HepG2 (cell line): ENCODE measurements around the gene NHSL1. TPM values are rescaled to one million over a fixed set of nuclear protein-coding genes. Genes with fewer than 3 reads are reported as not detected.
A peak's percentile ranks its signal among the peaks of the same experiment; 100 is the strongest.

ENCODE experiments used
- CENPT ChIP-seq: sonication (generic); formaldehyde crosslinking; IDR thresholded peaks from 2 replicates; pipeline ENCODE4 v1.8.0; 2022; ENCODE audit warnings: low read depth, mild to moderate bottlenecking, moderate library complexity, missing genetic modification reagents
- CENPX ChIP-seq: sonication (generic); formaldehyde crosslinking; IDR thresholded peaks from 2 replicates; pipeline ENCODE4 v1.9.0; 2021; ENCODE audit warnings: mild to moderate bottlenecking, missing genetic modification reagents, moderate library complexity
- DR1 ChIP-seq: sonication (generic); formaldehyde crosslinking; IDR thresholded peaks from 2 replicates; pipeline ENCODE4 v1.8.0; 2021; ENCODE audit warnings: mild to moderate bottlenecking, missing genetic modification reagents, inconsistent platforms
- HBP1 ChIP-seq: IDR thresholded peaks from 2 replicates; pipeline ENCODE4 v1.6.1; 2016; ENCODE audit warnings: low read depth, control low read depth
- HCFC1 ChIP-seq: fragments of 150-350 bp; IDR thresholded peaks from 2 replicates; pipeline ENCODE4 v1.6.1; 2014; ENCODE audit warnings: low read depth, low read length
- IRX3 ChIP-seq: sonication (generic); formaldehyde crosslinking; IDR thresholded peaks from 2 replicates; pipeline ENCODE4 v1.8.1; 2023; ENCODE audit warnings: mild to moderate bottlenecking, low read depth, missing genetic modification reagents, borderline replicate concordance
- JUNB ChIP-seq: sonication (generic); formaldehyde crosslinking; IDR thresholded peaks from 2 replicates; pipeline ENCODE4 v1.8.0; 2022; ENCODE audit warnings: missing genetic modification reagents, mild to moderate bottlenecking, borderline replicate concordance
- KDM5A ChIP-seq: fragments of 200-600 bp; sonication (generic); IDR thresholded peaks from 2 replicates; pipeline ENCODE4 v1.7.0; 2018; ENCODE audit warnings: antibody characterized with exemption, mild to moderate bottlenecking, low read length, borderline replicate concordance
- MIER3 ChIP-seq: IDR thresholded peaks from 2 replicates; pipeline ENCODE4 v1.6.1; 2016; ENCODE audit warnings: missing compliant biosample characterization, borderline replicate concordance
- MXD1 ChIP-seq: sonication (generic); formaldehyde crosslinking; IDR thresholded peaks from 2 replicates; pipeline ENCODE4 v1.4.0; 2020; ENCODE audit warnings: mild to moderate bottlenecking, missing genetic modification reagents
- MXD4 ChIP-seq: IDR thresholded peaks from 2 replicates; pipeline ENCODE4 v1.6.1; 2016; ENCODE audit warnings: mild to moderate bottlenecking, missing biosample characterization, missing genetic modification reagents
- MYC ChIP-seq: sonication (generic); formaldehyde crosslinking; IDR thresholded peaks from 2 replicates; pipeline ENCODE4 v1.9.0; 2021; ENCODE audit warnings: missing genetic modification reagents, borderline replicate concordance
- NR1H2 ChIP-seq: sonication (generic); formaldehyde crosslinking; IDR thresholded peaks from 2 replicates; pipeline ENCODE4 v1.8.1; 2022; ENCODE audit warnings: low read depth, missing genetic modification reagents, borderline replicate concordance
- RFXANK ChIP-seq: IDR thresholded peaks from 2 replicates; pipeline ENCODE4 v1.6.1; 2016
- THAP9 ChIP-seq: sonication (generic); formaldehyde crosslinking; IDR thresholded peaks from 2 replicates; pipeline ENCODE4; 2020; ENCODE audit warnings: missing genetic modification reagents, mild to moderate bottlenecking, borderline replicate concordance
- ZFP41 ChIP-seq: sonication (generic); formaldehyde crosslinking; IDR thresholded peaks from 2 replicates; pipeline ENCODE4 v1.4.0; 2020; ENCODE audit warnings: mild to moderate bottlenecking, missing genetic modification reagents, borderline replicate concordance
- ZGPAT ChIP-seq: IDR thresholded peaks from 2 replicates; pipeline ENCODE4 v1.6.1; 2016; ENCODE audit warnings: mild to moderate bottlenecking
- ZNF256 ChIP-seq: sonication (generic); formaldehyde crosslinking; conservative IDR thresholded peaks from 2 replicates; pipeline ENCODE4 v1.4.0; 2020; ENCODE audit warnings: missing genetic modification reagents
- ZNF570 ChIP-seq: sonication (generic); formaldehyde crosslinking; IDR thresholded peaks from 2 replicates; pipeline ENCODE4 v1.4.0; 2020; ENCODE audit warnings: mild to moderate bottlenecking, missing genetic modification reagents, borderline replicate concordance
- ZNF770 ChIP-seq: sonication (generic); formaldehyde crosslinking; IDR thresholded peaks from 2 replicates; pipeline ENCODE4 v1.5.0; 2020; ENCODE audit warnings: mild to moderate bottlenecking, missing genetic modification reagents
- ZNF891 ChIP-seq: sonication (generic); formaldehyde crosslinking; IDR thresholded peaks from 2 replicates; pipeline ENCODE4 v1.5.0; 2020; ENCODE audit warnings: mild to moderate bottlenecking, missing genetic modification reagents
- polyA plus RNA-seq, 8 experiments: library from polyadenylated mRNA; depleted of rRNA in 3 of 8; stranded (reverse) in 7 of 8; unstranded in 1 of 8; fragments of >200 nt; fragmentation: Illumina TruSeq in 4 of 8; extraction: Trizol in 4 of 8; gene quantifications; 2 replicates each; pipeline versions ENCODE4 v1.2.1 to v1.2.3, GENCODE V29; 2011 to 2016; ENCODE audit warnings: low read depth in 4 of 8, missing spikeins in 1 of 8, mixed read lengths in 1 of 8; ENCODE audit not compliant: insufficient read depth in 1 of 8
- total RNA-seq, 5 experiments: library from RNA; depleted of rRNA; stranded (reverse); fragments of >200 nt; fragmentation: Illumina TruSeq; extraction: Trizol; gene quantifications; 2 replicates each; pipeline ENCODE4 v1.2.3, GENCODE V29; 2016; ENCODE audit warnings: low read depth in 1 of 5

The NHSL1 gene
- total and polyA plus RNA-seq, 2 of the 13 experiments (the other 11 are each of a cell fraction or from before 2014, with no cell fraction given), result 24.9 to 53.6 TPM

- no peak for TF ChIP-seq CENPT
- peak; percentile 73; the same call in 1 of the 2 replicates for TF ChIP-seq RFXANK (CRISPR knock-in tag)
- TF ChIP-seq DR1 (CRISPR knock-in tag), result no peak
- peak; percentile 73; the same call in 1 of the 2 replicates for TF ChIP-seq THAP9 (CRISPR knock-in tag)
- TF ChIP-seq MYC, result no peak
- no peak for TF ChIP-seq ZNF570
- TF ChIP-seq ZFP41, result no peak
- TF ChIP-seq HCFC1, result no peak
- no peak for TF ChIP-seq JUNB
- TF ChIP-seq ZNF891 (CRISPR knock-in tag), result no peak
- peak; percentile 22; the same call in 1 of the 2 replicates for TF ChIP-seq MXD4 (CRISPR knock-in tag)
- TF ChIP-seq MIER3 (CRISPR knock-in tag), result peak; percentile 84
- no peak for TF ChIP-seq IRX3 (CRISPR knock-in tag)
- peak; percentile 82; the same call in 1 of the 2 replicates for TF ChIP-seq ZGPAT (CRISPR knock-in tag)
- TF ChIP-seq NR1H2 (CRISPR knock-in tag), result no peak
- TF ChIP-seq ZNF770 (CRISPR knock-in tag), result peak; percentile 93
- TF ChIP-seq MXD1 (CRISPR knock-in tag), result no peak
- peak; percentile 80; the same call in 1 of the 2 replicates for TF ChIP-seq HBP1
- no peak for TF ChIP-seq CENPX (CRISPR knock-in tag)
- peak; percentile 47; the same call in 1 of the 2 replicates for TF ChIP-seq KDM5A
- no peak for TF ChIP-seq ZNF256 (CRISPR knock-in tag)
Observed at GRCh38 chr6:138503881-138504680, 4.8 kb upstream of the NHSL1 start (continued).
